GM23248 (cell line): Measurements from ENCODE around the gene CORIN.

Experiments
- EZH2 ChIP-seq: fragments of 200-600 bp; sonication (generic); IDR thresholded peaks from 2 replicates; pipeline ENCODE4 v1.6.1; 2018; ENCODE audit warnings: antibody characterized with exemption, mild to moderate bottlenecking; ENCODE audit not compliant: insufficient read depth, poor library complexity, severe bottlenecking
- EZH2phosphoT487 ChIP-seq: fragments of 200-600 bp; sonication (generic); IDR thresholded peaks from 2 replicates; pipeline ENCODE4 v1.6.1; 2018; ENCODE audit warnings: antibody characterized with exemption, moderate library complexity, mild to moderate bottlenecking, low read depth; ENCODE audit not compliant: insufficient read depth

DNA sequence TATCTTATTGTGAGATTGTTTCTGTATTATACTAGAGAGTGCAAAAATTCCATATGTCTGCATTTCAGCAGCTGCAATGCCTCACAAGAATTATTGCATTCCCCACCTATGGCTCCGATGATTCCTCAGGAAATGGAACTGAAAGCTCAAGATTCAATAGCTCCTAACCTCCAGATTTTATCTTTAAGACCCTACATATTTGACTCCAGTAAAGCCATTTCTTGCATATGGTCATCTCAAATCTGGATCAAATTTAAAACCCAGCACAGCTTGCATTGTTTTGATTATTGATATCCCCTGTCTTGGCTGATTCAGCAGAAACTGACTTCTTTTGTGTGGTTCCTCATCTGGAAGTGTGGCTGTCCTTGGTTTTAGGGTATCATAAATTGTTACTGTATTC, 142.6 kb downstream of the CORIN start:
- TF ChIP-seq EZH2 (no peak), EZH2phosphoT487 (no peak)
